Gastrocnemius medialis (tissue), 4 donors: ENCODE data around the gene CAPRIN1. TPM values are rescaled to one million over a fixed set of nuclear protein-coding genes. Genes with fewer than 3 reads are reported as not detected.

Experiments used
- ATAC-seq, 2 donors: fragments of 150-250 bp; one replicate each; pipeline ENCODE4 v1.9.1; 2016
- DNase-seq, 2 donors: peaks; one replicate each; pipeline ENCODE4 v3.0.0-alpha.2; 2019
- H3K27ac ChIP-seq, 4 donors: fragments of 200-600 bp; sonication (generic); 1 replicate in 1 of 4; 2 replicates in 3 of 4; pipeline ENCODE4 v1.5.1; 2016 to 2018; ENCODE audit warnings: mild to moderate bottlenecking in 2 of 4, moderate library complexity in 1 of 4
- H3K27me3 ChIP-seq, 3 donors: fragments of 200-600 bp; sonication (generic) in 2 of 3; 1 replicate in 1 of 3; 2 replicates in 2 of 3; pipeline versions ENCODE4 v1.5.1 to v1.6.0; 2016 to 2019; ENCODE audit warnings: mild to moderate bottlenecking in 1 of 3, moderate library complexity in 1 of 3
- H3K36me3 ChIP-seq, 2 donors: fragments of 200-600 bp; sonication (generic) in 1 of 2; one replicate each; pipeline ENCODE4 v1.5.1; 2017 to 2018
- H3K4me1 ChIP-seq, 2 donors: fragments of 200-600 bp; sonication (generic) in 1 of 2; one replicate each; pipeline ENCODE4 v1.5.1; 2016 to 2017; ENCODE audit warnings: mild to moderate bottlenecking in 2 of 2
- H3K4me3 ChIP-seq, 4 donors: fragments of 200-600 bp; sonication (generic) in 3 of 4; 1 replicate in 1 of 4; 2 replicates in 3 of 4; pipeline ENCODE4 v1.5.1; 2016 to 2019; ENCODE audit warnings: mild to moderate bottlenecking in 2 of 4
- H3K9me3 ChIP-seq, 3 donors: fragments of 200-600 bp; sonication (generic) in 2 of 3; 1 replicate in 1 of 3; 2 replicates in 2 of 3; pipeline ENCODE4 v1.5.1; 2016 to 2019
- POLR2A ChIP-seq, 2 donors: fragments of 450-650 bp; IDR thresholded peaks; one replicate each; pipeline ENCODE4 v1.6.1; 2017; ENCODE audit warnings: antibody characterized with exemption in 2 of 2, mild to moderate bottlenecking in 2 of 2, moderate library complexity in 2 of 2
- in situ Hi-C, 4 donors: fragments of 200-750 bp; cut with MboI; loops; one replicate each; pipeline versions ENCODE4 v1.15.0 to v1.8.0; 2017; ENCODE audit warnings: low sequenced_read_pairs in 4 of 4
- intact Hi-C: fragments of 100-400 bp; cut with DNase I; formaldehyde crosslinking; loops from one replicate; pipeline ENCODE4 v1.15.1; 2023; ENCODE audit warnings: low total_unique reads
- total RNA-seq, 4 donors: library from RNA; depleted of rRNA; stranded (reverse); fragments of >200 nt; gene quantifications; one replicate each; pipeline versions ENCODE4 v1.1.0 to v1.2.3, GENCODE V29; 2016
- TF ChIP-seq, protein P1 (sequence below), 5 experiments: fragments of 450-650 bp in 3 of 5; fragments of 200-600 bp in 2 of 5; sonication (generic) in 2 of 5; IDR thresholded peaks in 4 of 5; conservative IDR thresholded peaks in 1 of 5; 1 replicate in 4 of 5; 2 replicates in 1 of 5; pipeline ENCODE4 v1.5.1; 2016 to 2019; ENCODE audit warnings: antibody characterized with exemption in 5 of 5, mild to moderate bottlenecking in 3 of 5, moderate library complexity in 3 of 5

Gene CAPRIN1
- total RNA-seq, 4 donors from 2014 or later, result 70.9 to 82.2 (median 79.4) TPM

- intact Hi-C loops, result no loop called here
- H3K27me3 ChIP-seq, result no peaks in the 10 kb centered on the region
- DNase-seq (no peak), ATAC-seq (no peak)
- no peak overlapping the region for H3K27ac ChIP-seq
- no peak overlapping the region for H3K4me3 ChIP-seq
- in situ Hi-C loops, result no loop called here
- no peaks in the 10 kb centered on the region for H3K9me3 ChIP-seq
- H3K4me1 ChIP-seq, result peaks cover 2 to 5% of the 10 kb centered on the region in 2 donors
- no peak for TF ChIP-seq POLR2A (IDR thresholded peaks at IDR 0.05)
- TF ChIP-seq, protein P1, sequence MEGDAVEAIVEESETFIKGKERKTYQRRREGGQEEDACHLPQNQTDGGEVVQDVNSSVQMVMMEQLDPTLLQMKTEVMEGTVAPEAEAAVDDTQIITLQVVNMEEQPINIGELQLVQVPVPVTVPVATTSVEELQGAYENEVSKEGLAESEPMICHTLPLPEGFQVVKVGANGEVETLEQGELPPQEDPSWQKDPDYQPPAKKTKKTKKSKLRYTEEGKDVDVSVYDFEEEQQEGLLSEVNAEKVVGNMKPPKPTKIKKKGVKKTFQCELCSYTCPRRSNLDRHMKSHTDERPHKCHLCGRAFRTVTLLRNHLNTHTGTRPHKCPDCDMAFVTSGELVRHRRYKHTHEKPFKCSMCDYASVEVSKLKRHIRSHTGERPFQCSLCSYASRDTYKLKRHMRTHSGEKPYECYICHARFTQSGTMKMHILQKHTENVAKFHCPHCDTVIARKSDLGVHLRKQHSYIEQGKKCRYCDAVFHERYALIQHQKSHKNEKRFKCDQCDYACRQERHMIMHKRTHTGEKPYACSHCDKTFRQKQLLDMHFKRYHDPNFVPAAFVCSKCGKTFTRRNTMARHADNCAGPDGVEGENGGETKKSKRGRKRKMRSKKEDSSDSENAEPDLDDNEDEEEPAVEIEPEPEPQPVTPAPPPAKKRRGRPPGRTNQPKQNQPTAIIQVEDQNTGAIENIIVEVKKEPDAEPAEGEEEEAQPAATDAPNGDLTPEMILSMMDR (IDR thresholded peaks at IDR 0.05 in 4 of 5, conservative IDR thresholded peaks at IDR 0.05 in 1 of 5), result no peak
- H3K36me3 ChIP-seq, result no peaks in the 10 kb centered on the region
Measured at GRCh38 chr11:34034053-34034452, 17.5 kb upstream of the CAPRIN1 start.

- TF ChIP-seq, protein P1 (IDR thresholded peaks at IDR 0.05 in 4 of 5, conservative IDR thresholded peaks at IDR 0.05 in 1 of 5), result no peak
- no peak for TF ChIP-seq POLR2A (IDR thresholded peaks at IDR 0.05)
- Histone ChIP-seq H3K4me3 (no peak overlapping the region), H3K9me3 (no peaks in the 10 kb centered on the region), H3K36me3 (no peaks in the 10 kb centered on the region), H3K27me3 (no peaks in the 10 kb centered on the region), H3K4me1 (no peaks in the 10 kb centered on the region), H3K27ac (no peak overlapping the region)
- ATAC-seq, result no peak
- no peak for DNase-seq
- in situ Hi-C loops, result no loop called here
- intact Hi-C loops, result no loop called here
Measured at GRCh38 chr11:34036456-34036855, 15.1 kb upstream of the CAPRIN1 start.

- intact Hi-C loops, result no loop called here
- no peak for ATAC-seq
Measured at GRCh38 chr11:34037016-34037415, 14.5 kb upstream of the CAPRIN1 start.

DNA sequence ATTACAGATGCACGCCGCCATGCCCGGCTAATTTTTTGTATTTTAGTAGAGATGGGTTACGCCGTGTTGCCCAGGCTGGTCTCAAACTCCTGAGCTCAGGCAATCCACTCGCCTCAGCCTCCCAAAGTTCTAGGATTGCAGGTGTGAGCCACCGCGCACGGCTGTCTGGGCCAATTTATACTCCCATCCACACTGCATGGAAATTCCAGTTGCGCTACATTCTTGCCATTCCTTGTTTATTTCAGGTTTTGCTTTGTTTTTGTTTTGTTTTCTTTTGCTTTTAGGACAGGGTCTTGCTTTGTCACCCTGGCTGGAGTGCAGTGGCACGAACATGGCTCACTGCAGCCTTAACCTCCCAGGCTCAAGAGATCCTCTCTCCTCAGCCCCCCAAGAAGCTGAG is 11.0 kb upstream of the CAPRIN1 start:
- intact Hi-C loops, result no loop called here
- in situ Hi-C loops, result no loop called here

More at GRCh38 chr11:34037016-34037415, 14.5 kb upstream of the CAPRIN1 start:
- H3K27me3 ChIP-seq, result no peaks in the 10 kb centered on the region
- no peaks in the 10 kb centered on the region for H3K4me1 ChIP-seq
- H3K27ac ChIP-seq, result no peak overlapping the region
- in situ Hi-C loops, result no loop called here
- H3K9me3 ChIP-seq, result no peaks in the 10 kb centered on the region
- no peak overlapping the region for H3K4me3 ChIP-seq
- no peak for DNase-seq
- H3K36me3 ChIP-seq, result no peaks in the 10 kb centered on the region
- TF ChIP-seq, protein P1 (IDR thresholded peaks at IDR 0.05 in 4 of 5, conservative IDR thresholded peaks at IDR 0.05 in 1 of 5), result no peak
- no peak for TF ChIP-seq POLR2A (IDR thresholded peaks at IDR 0.05)

More for the DNA sequence above, 11.0 kb upstream of the CAPRIN1 start:
- ATAC-seq (no peak), DNase-seq (no peak)
- no peaks in the 10 kb centered on the region for H3K27me3 ChIP-seq
- no peak overlapping the region for H3K4me3 ChIP-seq
- TF ChIP-seq, protein P1 (IDR thresholded peaks at IDR 0.05 in 4 of 5, conservative IDR thresholded peaks at IDR 0.05 in 1 of 5), result no peak
- TF ChIP-seq POLR2A (IDR thresholded peaks at IDR 0.05), result no peak
- no peaks in the 10 kb centered on the region for H3K36me3 ChIP-seq
- H3K9me3 ChIP-seq, result no peaks in the 10 kb centered on the region
- no peaks in the 10 kb centered on the region for H3K4me1 ChIP-seq
- H3K27ac ChIP-seq, result no peak overlapping the region
